A549 (cell line): ENCODE measurements around the gene ZBTB46. TPM values are rescaled to one million over a fixed set of nuclear protein-coding genes. Genes with fewer than 3 reads are reported as not detected.

ENCODE experiments used
- ATAC-seq, 2 experiments: fragments of 200-7000 bp in 1 of 2; fragments of >200 bp in 1 of 2; cut with Nextera tagmentation in 1 of 2; cut with Tn5 transposase in 1 of 2; 3 replicates each; pipeline versions ENCODE4 v1.8.0 to v1.9.1; 2018 to 2020; ENCODE audit warnings: mild to moderate bottlenecking in 1 of 2, moderate library complexity in 1 of 2
- CTCF ChIA-PET: fragments of 300-600 bp; sonication (Branson Sonifier 250); formaldehyde crosslinking; extraction: SDS; loops from one replicate; lab custom pipeline; 2021; ENCODE audit warnings: antibody characterized with exemption, inconsistent platforms; lab: Yijun Ruan, JAX
- POLR2A ChIA-PET: fragments of 350-600 bp; formaldehyde crosslinking; extraction: SDS; loops from one replicate; lab custom pipeline; 2021; ENCODE audit warnings: antibody characterized with exemption, inconsistent platforms; lab: Yijun Ruan, JAX
- DNase-seq, 2 experiments: peaks; one replicate each; pipeline versions ENCODE4 v3.0.0 to v3.0.0-alpha.2; 2011 to 2016; ENCODE audit warnings: low read depth in 1 of 2, low spot score in 1 of 2
- FAIRE-seq: peaks from 2 replicates; lab custom pipeline; 2011; peaks lifted over from hg19 to GRCh38; lab: Jason Lieb, UNC
- H3K27ac ChIP-seq, 2 experiments: fragments of >200 bp; sonication (Bioruptor Twin); formaldehyde crosslinking; 3 replicates each; pipeline ENCODE4 v1.5.1; 2016 to 2017
- H3K4me1 ChIP-seq: fragments of >200 bp; sonication (Bioruptor Twin); formaldehyde crosslinking; 3 replicates; pipeline ENCODE4 v1.6.1; 2016
- H3K4me2 ChIP-seq: fragments of >200 bp; sonication (Bioruptor Twin); formaldehyde crosslinking; 3 replicates; pipeline ENCODE4 v1.6.1; 2016
- H3K4me3 ChIP-seq: fragments of >200 bp; sonication (Bioruptor Twin); formaldehyde crosslinking; 3 replicates; pipeline ENCODE4 v1.5.1; 2016
- H3K9me3 ChIP-seq: fragments of >200 bp; sonication (Bioruptor Twin); formaldehyde crosslinking; 3 replicates; pipeline ENCODE4 v1.6.1; 2016
- BCL3 ChIP-seq: fragments of >200 bp; sonication (Bioruptor Twin); formaldehyde crosslinking; IDR thresholded peaks from 3 replicates; pipeline ENCODE4 v1.6.1; 2016
- CEBPB ChIP-seq, 2 experiments: fragments of >200 bp in 1 of 2; sonication (Bioruptor Twin) in 1 of 2; formaldehyde crosslinking in 1 of 2; IDR thresholded peaks; 2 replicates each; pipeline ENCODE4 v1.6.1; 2012 to 2016
- CHD2 ChIP-seq: fragments of 150-350 bp; IDR thresholded peaks from 2 replicates; pipeline ENCODE4 v1.6.1; 2014; ENCODE audit warnings: low read length; ENCODE audit not compliant: partially characterized antibody
- EHMT2 ChIP-seq: fragments of 200-600 bp; sonication (generic); IDR thresholded peaks from 2 replicates; pipeline ENCODE4 v1.6.1; 2016; ENCODE audit warnings: antibody characterized with exemption, low read depth, mild to moderate bottlenecking, moderate library complexity
- ESRRA ChIP-seq: fragments of 150-350 bp; IDR thresholded peaks from 2 replicates; pipeline ENCODE4 v1.6.1; 2014; ENCODE audit warnings: mild to moderate bottlenecking, low read length, borderline replicate concordance
- FOSB ChIP-seq: fragments of 250-450 bp; sonication (Bioruptor Pico); IDR thresholded peaks from 2 replicates; pipeline ENCODE4 v1.5.0; 2020; ENCODE audit warnings: mild to moderate bottlenecking, moderate library complexity
- HOXA7 ChIP-seq: fragments of 250-450 bp; sonication (Bioruptor Pico); IDR thresholded peaks from 2 replicates; pipeline ENCODE4 v1.5.0; 2020; ENCODE audit warnings: mild to moderate bottlenecking, moderate library complexity
- HOXB5 ChIP-seq: fragments of 250-450 bp; sonication (Bioruptor Pico); IDR thresholded peaks from 2 replicates; pipeline ENCODE4 v1.5.0; 2020; ENCODE audit warnings: mild to moderate bottlenecking, moderate library complexity
- KDM5A ChIP-seq: fragments of 200-600 bp; sonication (generic); IDR thresholded peaks from 2 replicates; pipeline ENCODE4 v1.6.1; 2016; ENCODE audit warnings: antibody characterized with exemption, mild to moderate bottlenecking
- MAFK ChIP-seq: fragments of 450-650 bp; IDR thresholded peaks from 2 replicates; pipeline ENCODE4 v1.6.1; 2014; ENCODE audit not compliant: partially characterized antibody
- MAZ ChIP-seq: fragments of 150-350 bp; IDR thresholded peaks from 2 replicates; pipeline ENCODE4 v1.6.1; 2014; ENCODE audit warnings: antibody characterized with exemption, low read depth, low read length, borderline replicate concordance
- NPAS2 ChIP-seq: fragments of 250-450 bp; sonication (Bioruptor Pico); IDR thresholded peaks from 2 replicates; pipeline ENCODE4 v1.8.0; 2022; ENCODE audit warnings: mild to moderate bottlenecking, moderate library complexity, borderline replicate concordance
- NR3C1 ChIP-seq: fragments of >200 bp; sonication (Bioruptor Twin); formaldehyde crosslinking; IDR thresholded peaks from 3 replicates; pipeline ENCODE4 v1.6.1; 2017
- POLR2A ChIP-seq: IDR thresholded peaks from 2 replicates; pipeline ENCODE4 v1.6.1; 2012; ENCODE audit warnings: mild to moderate bottlenecking, low read length
- RFX5 ChIP-seq: fragments of 450-650 bp; IDR thresholded peaks from 2 replicates; pipeline ENCODE4 v1.7.1; 2014; ENCODE audit warnings: antibody characterized with exemption, mild to moderate bottlenecking, moderate library complexity
- TFCP2L1 ChIP-seq: fragments of 250-450 bp; sonication (Bioruptor Pico); IDR thresholded peaks from 2 replicates; pipeline ENCODE4 v1.5.0; 2021; ENCODE audit warnings: mild to moderate bottlenecking
- TP53 ChIP-seq: fragments of 250-450 bp; sonication (Bioruptor Pico); IDR thresholded peaks from 2 replicates; pipeline ENCODE4 v1.5.0; 2021; ENCODE audit warnings: mild to moderate bottlenecking, moderate library complexity
- WGBS: methylation state at CpG from one replicate; pipeline ENCODE4 v1.1.6; 2017; ENCODE audit errors: missing lambda C conversion rate; 5-methylcytosine and 5-hydroxymethylcytosine counted together
- polyA plus RNA-seq, 4 experiments: library from polyadenylated mRNA; depleted of rRNA in 3 of 4; stranded (reverse); fragments of >200 nt; fragmentation: RNase III in 1 of 4; extraction: RNeasy Plus Mini Kit Qiagen cat#74134 plus additional on column Dnase treatment in 1 of 4; gene quantifications; 2 replicates in 3 of 4; 3 replicates in 1 of 4; pipeline ENCODE4 v1.2.3, GENCODE V29; 2011 to 2017
- TF ChIP-seq, protein P1 (sequence below): fragments of >200 bp; sonication (Bioruptor Twin); formaldehyde crosslinking; IDR thresholded peaks from 2 replicates; pipeline ENCODE4 v1.6.1; 2016
- TF ChIP-seq, protein P2 (sequence below): fragments of 250-450 bp; sonication (Bioruptor Pico); IDR thresholded peaks from 2 replicates; pipeline ENCODE4 v1.5.0; 2021; ENCODE audit warnings: mild to moderate bottlenecking, moderate library complexity, borderline replicate concordance
- TF ChIP-seq, protein P3 (sequence below): fragments of 250-450 bp; sonication (Bioruptor Pico); IDR thresholded peaks from 2 replicates; pipeline ENCODE4 v1.5.0; 2020; ENCODE audit warnings: low read depth, mild to moderate bottlenecking, moderate library complexity
- TF ChIP-seq, protein P4 (sequence below): IDR thresholded peaks from 2 replicates; pipeline ENCODE4 v1.6.1; 2012; ENCODE audit warnings: low read depth, borderline replicate concordance

Gene ZBTB46
- polyA plus RNA-seq, 2 of the 4 experiments (the other 2 are of a cell fraction) = 0.17 to 0.43 TPM

DNA sequence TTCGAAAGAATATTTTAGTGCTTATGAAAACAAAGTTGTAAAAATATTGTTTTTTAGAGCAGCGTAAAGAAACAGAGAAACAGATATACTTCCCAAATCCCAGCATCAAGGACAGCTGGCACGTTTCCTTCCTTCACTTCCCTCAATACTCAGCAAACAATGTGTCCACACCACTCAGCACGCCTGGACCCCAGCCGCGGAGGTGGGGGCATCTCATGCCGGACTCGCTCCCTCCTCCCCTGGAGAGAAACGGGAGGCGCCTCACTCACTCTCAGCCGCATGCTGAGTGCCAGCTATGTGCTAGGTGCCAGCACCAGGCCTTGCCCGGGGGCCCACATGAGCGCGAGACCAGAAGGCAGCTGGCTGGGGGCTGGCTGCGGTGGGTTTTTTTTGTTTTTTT, 56.8 kb downstream of the ZBTB46 start:
- ChIA-PET CTCF (interaction anchor here (1.1 to 2.9 kb wide), 7 partner anchors 11 to 89 kb away, joined by 3 to 43 read pairs (median 3); partner anchors contain the start of gene LIME1), POLR2A (no interaction called here)
- FAIRE-seq (no peak), DNase-seq (no peak), ATAC-seq (no peak)
- no peak for TF ChIP-seq TFCP2L1
- no peak for TF ChIP-seq HOXB5 (CRISPR knock-in tag)
- TF ChIP-seq EHMT2 = no peak
- TF ChIP-seq CHD2 = no peak
- TF ChIP-seq POLR2A = no peak
- TF ChIP-seq, protein P1, sequence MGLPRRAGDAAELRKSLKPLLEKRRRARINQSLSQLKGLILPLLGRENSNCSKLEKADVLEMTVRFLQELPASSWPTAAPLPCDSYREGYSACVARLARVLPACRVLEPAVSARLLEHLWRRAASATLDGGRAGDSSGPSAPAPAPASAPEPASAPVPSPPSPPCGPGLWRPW = no peak
- no peak for TF ChIP-seq FOSB (CRISPR knock-in tag)
- no peak for TF ChIP-seq NPAS2 (CRISPR knock-in tag)
- no peak for TF ChIP-seq KDM5A
- no peak for TF ChIP-seq NR3C1
- TF ChIP-seq MAZ = no peak
- TF ChIP-seq, protein P2, sequence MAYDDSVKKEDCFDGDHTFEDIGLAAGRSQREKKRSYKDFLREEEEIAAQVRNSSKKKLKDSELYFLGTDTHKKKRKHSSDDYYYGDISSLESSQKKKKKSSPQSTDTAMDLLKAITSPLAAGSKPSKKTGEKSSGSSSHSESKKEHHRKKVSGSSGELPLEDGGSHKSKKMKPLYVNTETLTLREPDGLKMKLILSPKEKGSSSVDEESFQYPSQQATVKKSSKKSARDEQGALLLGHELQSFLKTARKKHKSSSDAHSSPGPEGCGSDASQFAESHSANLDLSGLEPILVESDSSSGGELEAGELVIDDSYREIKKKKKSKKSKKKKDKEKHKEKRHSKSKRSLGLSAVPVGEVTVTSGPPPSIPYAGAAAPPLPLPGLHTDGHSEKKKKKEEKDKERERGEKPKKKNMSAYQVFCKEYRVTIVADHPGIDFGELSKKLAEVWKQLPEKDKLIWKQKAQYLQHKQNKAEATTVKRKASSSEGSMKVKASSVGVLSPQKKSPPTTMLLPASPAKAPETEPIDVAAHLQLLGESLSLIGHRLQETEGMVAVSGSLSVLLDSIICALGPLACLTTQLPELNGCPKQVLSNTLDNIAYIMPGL (CRISPR knock-in tag) = no peak
- TF ChIP-seq TP53 (CRISPR knock-in tag) = no peak
- TF ChIP-seq, protein P3, sequence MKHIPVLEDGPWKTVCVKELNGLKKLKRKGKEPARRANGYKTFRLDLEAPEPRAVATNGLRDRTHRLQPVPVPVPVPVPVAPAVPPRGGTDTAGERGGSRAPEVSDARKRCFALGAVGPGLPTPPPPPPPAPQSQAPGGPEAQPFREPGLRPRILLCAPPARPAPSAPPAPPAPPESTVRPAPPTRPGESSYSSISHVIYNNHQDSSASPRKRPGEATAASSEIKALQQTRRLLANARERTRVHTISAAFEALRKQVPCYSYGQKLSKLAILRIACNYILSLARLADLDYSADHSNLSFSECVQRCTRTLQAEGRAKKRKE = no peak
- no peak for TF ChIP-seq CEBPB (IDR thresholded peaks at IDR 0.05)
- TF ChIP-seq BCL3 = no peak
- TF ChIP-seq, protein P4, sequence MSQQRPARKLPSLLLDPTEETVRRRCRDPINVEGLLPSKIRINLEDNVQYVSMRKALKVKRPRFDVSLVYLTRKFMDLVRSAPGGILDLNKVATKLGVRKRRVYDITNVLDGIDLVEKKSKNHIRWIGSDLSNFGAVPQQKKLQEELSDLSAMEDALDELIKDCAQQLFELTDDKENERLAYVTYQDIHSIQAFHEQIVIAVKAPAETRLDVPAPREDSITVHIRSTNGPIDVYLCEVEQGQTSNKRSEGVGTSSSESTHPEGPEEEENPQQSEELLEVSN = no peak
- no peak for TF ChIP-seq MAFK
- TF ChIP-seq ESRRA = no peak
- no peak for TF ChIP-seq HOXA7
- H3K4me3 ChIP-seq = no peak overlapping the region
- no peak overlapping the region for H3K27ac ChIP-seq
- 87% methylated on average over 15 of the region's 15 CpGs for WGBS
- no peaks in the 10 kb centered on the region for H3K9me3 ChIP-seq
- no peak overlapping the region for H3K4me2 ChIP-seq
- peaks cover 11% of the 10 kb centered on the region for H3K4me1 ChIP-seq

DNA sequence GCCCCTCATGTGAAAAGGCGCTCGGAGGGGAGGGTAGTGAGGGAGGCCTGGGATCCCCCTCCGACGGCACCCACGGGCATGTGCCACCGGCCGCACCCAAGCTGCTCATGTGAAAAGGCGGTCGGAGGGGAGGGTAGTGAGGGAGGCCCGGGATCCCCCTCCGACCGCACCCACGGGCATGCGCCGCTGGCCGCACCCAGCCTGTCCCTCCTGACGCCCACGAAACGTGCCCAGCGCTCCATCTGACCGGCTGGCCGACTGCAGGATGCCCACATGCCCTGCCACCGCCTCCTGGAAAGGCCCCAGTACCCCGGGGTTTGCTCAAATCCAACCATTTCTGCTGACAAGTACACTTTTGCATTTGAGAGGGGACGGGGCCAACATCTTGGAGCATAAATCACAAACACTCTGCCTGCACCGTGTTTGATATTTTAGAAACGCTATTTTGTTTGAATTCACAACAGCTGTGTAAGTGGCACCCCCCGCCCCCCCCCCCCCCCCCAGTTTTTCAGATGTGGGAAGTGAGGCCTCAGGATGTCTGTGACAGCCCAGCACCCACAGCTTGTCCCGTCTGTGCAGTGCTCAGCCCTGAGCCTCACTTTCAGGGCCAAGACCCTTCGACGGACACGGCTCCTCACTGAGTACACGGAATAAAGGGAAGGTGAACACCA, 57.4 kb downstream of the ZBTB46 start:
- TF ChIP-seq MAFK (peak; percentile 77), RFX5 (no peak)
- H3K4me1 ChIP-seq = peaks cover 10% of the 10 kb centered on the region
- no peak overlapping the region for H3K27ac ChIP-seq
- H3K4me2 ChIP-seq = no peak overlapping the region
- H3K4me3 ChIP-seq = no peak overlapping the region
- ATAC-seq = no peak
- no peak for DNase-seq
- no peaks in the 10 kb centered on the region for H3K9me3 ChIP-seq
- ChIA-PET CTCF (interaction anchor here (1.1 to 2.9 kb wide), 4 partner anchors 10 to 23 kb away, joined by 3 to 43 read pairs (median 3); no protein-coding TSS in a partner anchor), POLR2A (no interaction called here)
- 86% methylated on average over 30 of the region's 33 CpGs for WGBS
- FAIRE-seq = no peak
